Peyer's patch (tissue), 4 donors: ENCODE data around the gene MNDA. TPM values are rescaled to one million over a fixed set of nuclear protein-coding genes. Genes with fewer than 3 reads are reported as not detected.
A peak's percentile ranks its signal among the peaks of the same experiment; 100 is the strongest.

Experiments
- DNase-seq, 3 donors: peaks; one replicate each; pipeline ENCODE4 v3.0.0-alpha.2; 2017 to 2019
- H3K27ac ChIP-seq, 4 donors: fragments of 200-600 bp; sonication (generic); one replicate each; pipeline ENCODE4 v1.5.1; 2016 to 2019
- H3K27me3 ChIP-seq, 2 donors: fragments of 200-600 bp; sonication (generic); one replicate each; pipeline ENCODE4 v1.5.1; 2019
- H3K36me3 ChIP-seq, 3 donors: fragments of 200-600 bp; sonication (generic); one replicate each; pipeline ENCODE4 v1.5.1; 2016 to 2019
- H3K4me1 ChIP-seq, 4 donors: fragments of 200-600 bp; sonication (generic); one replicate each; pipeline ENCODE4 v1.5.1; 2016 to 2019
- H3K4me3 ChIP-seq, 4 donors: fragments of 200-600 bp; sonication (generic); 1 replicate in 3 of 4; 2 replicates in 1 of 4; pipeline ENCODE4 v1.5.1; 2016 to 2019; ENCODE audit warnings: mild to moderate bottlenecking in 1 of 4
- H3K9me3 ChIP-seq, 4 donors: fragments of 200-600 bp; sonication (generic); one replicate each; pipeline ENCODE4 v1.5.1; 2016 to 2019; ENCODE audit warnings: mild to moderate bottlenecking in 1 of 4
- CTCF ChIP-seq, 6 experiments: fragments of 450-650 bp in 4 of 6; fragments of 200-600 bp in 2 of 6; sonication (generic) in 1 of 6; IDR thresholded peaks; one replicate each; pipeline ENCODE4 v1.5.1; 2017 to 2019; ENCODE audit warnings: antibody characterized with exemption in 6 of 6, mild to moderate bottlenecking in 3 of 6, moderate library complexity in 1 of 6
- POLR2A ChIP-seq, 2 donors: fragments of 450-650 bp; IDR thresholded peaks; one replicate each; pipeline ENCODE4 v1.5.1; 2017; ENCODE audit warnings: antibody characterized with exemption in 2 of 2, mild to moderate bottlenecking in 2 of 2, moderate library complexity in 2 of 2
- total RNA-seq, 4 donors: library from RNA; depleted of rRNA; stranded (reverse); fragments of >200 nt; gene quantifications; one replicate each; pipeline ENCODE4 v1.1.0, GENCODE V29; 2016

Gene MNDA
- total RNA-seq, 4 donors from 2014 or later: 0.94 to 9.9 TPM; not detected in 2

- no peak for DNase-seq
- TF ChIP-seq CTCF (IDR thresholded peaks at IDR 0.05) (no peak), POLR2A (IDR thresholded peaks at IDR 0.05) (no peak)
- H3K4me1 ChIP-seq: no peaks in the 10 kb centered on the region
- H3K27ac ChIP-seq: peak overlapping the region in 2 of 4 donors; percentile 28 to 34
- no peaks in the 10 kb centered on the region for H3K9me3 ChIP-seq
- no peaks in the 10 kb centered on the region for H3K36me3 ChIP-seq
- H3K27me3 ChIP-seq: no peaks in the 10 kb centered on the region
- no peak overlapping the region for H3K4me3 ChIP-seq
Measured at GRCh38 chr1:158819461-158820443, 11.4 kb upstream of the MNDA start.

GRCh38 chr1:158821723-158822122 lies 9.4 kb upstream of the MNDA start:
- no peak for TF ChIP-seq CTCF (IDR thresholded peaks at IDR 0.05)
- TF ChIP-seq POLR2A (IDR thresholded peaks at IDR 0.05): no peak
- H3K27ac ChIP-seq: no peak overlapping the region
- no peak for DNase-seq

GRCh38 chr1:158830074-158830677 lies 975 bp upstream of the MNDA start:
- TF ChIP-seq CTCF (IDR thresholded peaks at IDR 0.05) (no peak), POLR2A (IDR thresholded peaks at IDR 0.05) (no peak)
- H3K4me1 ChIP-seq: peaks cover 0 to 7% (median 0%) of the 10 kb centered on the region in 4 donors
- H3K27me3 ChIP-seq: no peaks in the 10 kb centered on the region
- peaks cover 0 to 9% (median 3%) of the 10 kb centered on the region in 4 donors for H3K9me3 ChIP-seq
- peak overlapping the region in 2 of 4 donors; percentile 48 to 57 for H3K27ac ChIP-seq
- no peak overlapping the region for H3K4me3 ChIP-seq
- no peaks in the 10 kb centered on the region for H3K36me3 ChIP-seq
- DNase-seq: no peak

More at GRCh38 chr1:158821723-158822122, 9.4 kb upstream of the MNDA start:
- H3K27me3 ChIP-seq: no peaks in the 10 kb centered on the region
- H3K36me3 ChIP-seq: no peaks in the 10 kb centered on the region
- no peaks in the 10 kb centered on the region for H3K9me3 ChIP-seq
- H3K4me1 ChIP-seq: no peaks in the 10 kb centered on the region
- H3K4me3 ChIP-seq: no peak overlapping the region

GRCh38 chr1:158833264-158833663 lies 2.1 kb downstream of the MNDA start:
- no peak overlapping the region for H3K4me3 ChIP-seq
- no peaks in the 10 kb centered on the region for H3K36me3 ChIP-seq
- peaks cover 0 to 8% (median 3%) of the 10 kb centered on the region in 4 donors for H3K9me3 ChIP-seq
- H3K4me1 ChIP-seq: peaks cover 0 to 7% (median 0%) of the 10 kb centered on the region in 4 donors
- TF ChIP-seq CTCF (IDR thresholded peaks at IDR 0.05) (no peak), POLR2A (IDR thresholded peaks at IDR 0.05) (no peak)
- H3K27ac ChIP-seq: no peak overlapping the region
- no peak for DNase-seq
- H3K27me3 ChIP-seq: no peaks in the 10 kb centered on the region

GRCh38 chr1:158836038-158836437 lies 4.9 kb downstream of the MNDA start:
- Histone ChIP-seq H3K4me3 (no peak overlapping the region), H3K27ac (no peak overlapping the region), H3K36me3 (no peaks in the 10 kb centered on the region), H3K9me3 (peaks cover 0 to 5% (median 0%) of the 10 kb centered on the region in 4 donors), H3K27me3 (no peaks in the 10 kb centered on the region), H3K4me1 (no peaks in the 10 kb centered on the region)
- TF ChIP-seq CTCF (IDR thresholded peaks at IDR 0.05): no peak
- no peak for TF ChIP-seq POLR2A (IDR thresholded peaks at IDR 0.05)
- no peak for DNase-seq
